ENCODE measurements around the gene EDEM2.
"Not testable (repeated sequence)": the region's sequence is repeated elsewhere in the genome, so short reads cannot be mapped to it uniquely, and the experiment has no call there.

The EDEM2 gene

DNA sequence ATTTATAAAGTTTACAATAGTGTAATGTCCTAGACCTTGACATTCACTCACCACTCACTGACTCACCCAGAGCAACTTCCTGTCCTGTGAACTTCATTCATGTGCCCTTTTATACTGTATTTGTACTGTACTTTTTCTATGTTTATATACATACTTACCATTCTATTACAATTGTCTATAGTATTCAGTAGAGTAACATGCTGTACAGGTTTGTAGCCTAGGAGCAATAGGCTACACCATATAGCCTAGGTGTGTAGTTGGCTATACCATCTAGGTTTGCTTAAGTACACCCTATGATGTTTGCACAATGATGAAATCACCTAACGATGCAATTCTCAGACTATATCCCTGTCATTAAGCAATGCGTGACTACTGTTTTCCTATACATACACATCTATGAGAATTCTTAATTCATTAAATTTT is 17.5 kb downstream of the EDEM2 start:
- DNase-seq (ENCODE audit: low spot score), result no peak

DNA sequence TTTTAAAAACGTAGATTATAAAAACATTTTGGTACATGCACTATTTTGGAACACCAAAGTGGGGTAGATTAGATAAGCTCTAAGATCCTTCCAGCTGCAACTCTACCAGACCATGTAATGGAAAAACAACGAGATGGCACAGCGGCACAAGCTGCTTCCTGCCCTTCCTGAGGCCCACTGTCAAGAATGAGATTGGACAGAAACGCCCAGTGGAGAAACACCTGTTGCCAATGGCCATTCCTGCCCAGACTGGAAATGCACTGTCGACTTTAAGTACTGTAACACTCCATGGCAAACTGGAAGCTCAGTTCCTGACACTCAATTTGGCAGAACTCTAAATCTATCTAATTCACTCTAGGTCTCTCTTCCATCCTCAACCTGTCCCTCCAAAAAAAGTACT is 21.4 kb downstream of the EDEM2 start:
- no peak for DNase-seq (ENCODE audit: low spot score)

DNA sequence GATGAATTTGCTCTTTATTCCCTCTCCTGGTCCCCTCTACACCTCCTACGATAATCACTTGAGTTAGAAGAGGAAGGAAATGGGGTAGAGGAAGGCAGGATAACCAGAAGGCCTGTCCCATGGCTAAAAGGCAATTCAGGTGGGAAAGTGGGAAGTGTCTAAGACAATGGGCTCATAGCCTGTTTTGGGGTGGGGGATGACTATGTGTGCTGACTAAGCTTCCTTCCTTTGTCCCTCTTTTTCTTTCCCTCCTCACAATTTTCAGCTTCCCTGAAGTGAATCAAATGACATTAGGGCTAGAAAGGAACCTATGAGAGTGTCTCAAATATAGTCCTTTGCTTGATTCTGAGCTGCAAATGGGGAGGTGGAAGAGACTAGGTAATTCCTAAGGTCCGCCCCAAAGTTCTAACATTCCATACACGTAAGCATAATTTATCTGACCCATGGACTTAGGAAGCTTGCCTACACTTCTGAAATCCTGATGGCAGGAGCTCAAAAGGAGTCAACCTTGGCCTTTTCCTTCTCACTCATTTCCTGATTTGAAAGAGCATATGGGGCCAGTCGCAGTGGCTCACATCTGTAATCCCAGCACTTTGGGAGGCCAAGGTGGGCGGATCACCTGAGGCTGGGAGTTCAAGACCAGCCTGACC is 24.3 kb downstream of the EDEM2 start:
- DNase-seq (ENCODE audit: low spot score), result no peak

- no peak for DNase-seq (ENCODE audit: low spot score)
Measured at GRCh38 chr20:35121186-35121585, 25.9 kb downstream of the EDEM2 start.

DNA sequence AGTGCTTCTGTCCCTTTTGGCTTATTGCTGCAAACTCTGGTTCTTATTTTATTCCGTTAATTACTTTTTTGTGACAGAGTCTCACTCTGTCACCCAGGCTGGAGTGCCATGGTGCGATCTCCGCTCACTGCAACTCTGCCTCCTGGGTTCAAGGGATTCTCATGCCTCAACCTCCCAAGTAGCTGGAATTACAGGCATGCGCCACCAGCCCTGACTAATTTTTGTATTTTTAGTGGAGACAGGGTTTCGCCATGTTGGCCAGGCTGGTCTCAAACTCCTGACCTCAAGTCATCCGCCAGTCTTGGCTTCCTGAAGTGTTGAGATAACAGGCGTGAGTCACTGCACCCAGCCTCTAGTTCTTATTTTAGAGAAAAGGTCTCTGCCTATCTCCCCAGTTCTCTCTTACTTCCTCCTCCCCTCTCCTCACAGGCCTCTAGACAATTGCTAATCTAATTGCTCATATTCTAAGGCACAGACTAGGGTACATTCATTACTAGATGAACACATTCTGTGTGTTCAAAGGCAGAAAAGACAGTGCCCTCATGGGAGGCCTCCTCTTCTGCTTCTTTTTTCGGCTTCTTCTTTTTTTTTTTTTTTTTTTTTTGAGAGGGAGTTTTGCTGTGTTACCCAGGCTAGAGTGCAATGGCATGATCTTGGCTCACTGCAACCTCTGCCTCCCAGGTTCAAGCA is 27.0 kb downstream of the EDEM2 start:
- DNase-seq (ENCODE audit: low spot score), result no peak

DNA sequence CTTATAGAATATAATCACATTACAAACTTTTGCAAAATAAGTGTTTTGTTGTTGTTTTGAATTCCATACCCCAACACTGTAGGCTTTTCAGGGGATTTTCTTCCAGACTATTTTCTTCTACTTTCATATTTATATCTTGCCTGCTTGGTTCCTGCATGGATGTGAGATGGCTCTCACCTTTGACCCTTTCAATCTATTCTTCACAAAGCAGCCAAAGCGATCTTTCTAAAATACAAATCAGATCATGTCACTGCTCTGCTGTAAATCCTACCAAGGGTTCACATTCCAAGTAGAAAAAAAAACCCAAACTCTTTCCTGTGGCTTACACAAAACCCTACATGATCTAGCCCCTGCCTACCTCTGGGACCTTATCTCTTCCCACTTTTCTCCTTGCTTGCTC is 29.5 kb downstream of the EDEM2 start:
- no peak for DNase-seq (ENCODE audit: low spot score)

- no peak for DNase-seq (ENCODE audit: low spot score)
Measured at GRCh38 chr20:35117196-35117595, 29.9 kb downstream of the EDEM2 start.

DNA sequence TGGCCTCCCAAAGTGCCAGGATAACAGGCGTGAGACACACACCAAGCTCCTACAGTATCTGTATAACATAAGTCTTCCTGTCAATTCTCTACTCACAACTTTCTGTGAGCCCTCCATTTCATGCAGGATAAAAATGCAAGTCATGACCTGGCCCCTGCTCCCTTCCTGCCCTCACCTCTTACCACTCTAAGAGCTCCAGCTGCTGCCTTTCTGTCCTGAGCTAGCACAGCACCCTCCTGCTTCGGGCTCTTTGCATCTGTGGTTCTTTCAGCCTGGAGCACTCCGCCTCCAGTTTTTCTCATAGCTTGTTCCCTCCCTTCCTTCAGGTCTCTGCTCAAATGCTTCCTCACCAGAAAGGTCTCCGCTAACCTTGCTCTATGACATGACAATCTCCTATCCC is 30.9 kb downstream of the EDEM2 start:
- no peak for DNase-seq (ENCODE audit: low spot score)

DNA sequence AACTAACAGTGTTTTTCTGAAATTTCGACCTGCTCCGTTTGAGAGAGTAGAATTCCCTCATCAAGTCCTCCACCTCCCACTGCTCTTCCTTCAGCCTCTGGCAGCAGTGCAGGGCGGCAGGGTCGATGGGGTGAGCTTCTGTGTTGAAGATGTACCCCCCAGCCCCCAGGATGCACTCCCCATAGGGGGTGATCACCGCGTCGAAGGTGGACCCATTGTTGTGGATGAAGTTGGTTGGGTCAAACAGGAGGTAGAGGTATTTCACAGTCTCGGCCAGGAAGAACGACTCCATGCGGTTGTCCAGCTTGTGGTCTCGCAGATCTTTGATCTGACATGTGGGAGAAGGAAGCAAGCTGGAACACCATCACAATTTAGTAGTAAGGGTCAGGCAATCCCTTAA is 31.5 kb downstream of the EDEM2 start:
- no peak for DNase-seq (ENCODE audit: low spot score)

- DNase-seq (ENCODE audit: low spot score), result not testable (repeated sequence)
Measured at GRCh38 chr20:35112276-35112675, 34.9 kb downstream of the EDEM2 start.

DNA sequence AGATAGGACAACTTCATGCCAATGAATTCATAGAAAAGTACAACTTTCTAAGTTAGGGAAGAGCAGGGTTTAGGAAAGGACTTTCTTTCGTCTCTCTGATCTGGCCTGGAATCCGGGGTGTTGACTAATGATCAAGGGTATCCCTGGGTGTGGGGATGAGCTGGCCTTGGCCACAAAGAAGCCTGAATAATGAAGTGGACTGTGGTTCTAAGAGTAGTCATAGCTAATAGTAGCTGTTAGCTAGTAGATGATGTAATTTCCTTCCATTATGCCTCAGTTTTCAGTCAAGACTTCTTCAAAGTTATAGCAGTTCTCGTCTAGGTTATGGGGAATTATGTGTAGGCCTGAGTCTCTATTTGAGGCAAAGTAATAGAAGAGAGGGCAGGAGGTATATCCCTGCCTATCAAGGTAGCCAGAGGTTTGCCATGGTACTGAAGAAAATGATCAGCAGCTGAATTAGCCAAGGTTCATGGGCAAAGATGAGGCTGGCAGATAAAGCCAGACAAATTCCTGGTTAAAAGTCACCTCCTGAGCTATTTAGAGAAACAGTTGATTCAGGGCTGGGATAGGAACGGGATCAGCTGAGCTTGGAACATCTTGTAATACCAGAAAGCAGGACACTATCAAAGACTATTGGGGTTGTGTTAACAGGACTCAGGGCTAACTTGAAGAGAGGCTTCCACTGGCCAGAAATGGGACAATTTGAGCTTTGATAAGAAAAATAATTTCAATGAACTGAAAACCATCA is 35.8 kb downstream of the EDEM2 start:
- DNase-seq (ENCODE audit: low spot score), result peak; percentile 11

GRCh38 chr20:35108921-35109320 is 38.2 kb downstream of the EDEM2 start:
- DNase-seq (ENCODE audit: low spot score), result no peak

DNA sequence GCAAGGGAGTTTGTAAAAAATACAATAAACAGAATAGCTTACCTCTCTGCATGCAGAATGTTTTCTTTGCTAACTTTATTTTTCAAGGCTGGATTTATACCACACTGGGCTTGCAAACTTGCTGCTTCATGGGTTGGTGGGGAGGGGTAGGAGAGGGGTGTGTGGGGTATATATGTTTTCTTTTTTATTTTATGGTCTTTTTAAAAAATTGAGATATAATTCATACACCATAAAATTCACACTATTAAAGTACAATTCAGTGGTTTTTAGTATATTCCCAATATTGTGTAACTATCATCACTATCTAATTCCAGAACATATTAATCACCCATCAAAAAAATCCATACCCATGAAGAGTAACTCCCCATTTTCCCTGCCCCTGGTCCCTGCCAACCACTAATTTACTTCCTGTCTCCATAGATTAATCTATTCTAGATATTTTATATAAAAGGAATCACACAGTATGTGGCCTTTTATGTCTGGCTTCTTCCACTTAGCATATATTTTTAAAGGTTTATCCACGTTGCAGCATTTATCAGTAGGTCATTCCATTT is 40.2 kb downstream of the EDEM2 start:
- DNase-seq (ENCODE audit: low spot score), result no peak

DNA sequence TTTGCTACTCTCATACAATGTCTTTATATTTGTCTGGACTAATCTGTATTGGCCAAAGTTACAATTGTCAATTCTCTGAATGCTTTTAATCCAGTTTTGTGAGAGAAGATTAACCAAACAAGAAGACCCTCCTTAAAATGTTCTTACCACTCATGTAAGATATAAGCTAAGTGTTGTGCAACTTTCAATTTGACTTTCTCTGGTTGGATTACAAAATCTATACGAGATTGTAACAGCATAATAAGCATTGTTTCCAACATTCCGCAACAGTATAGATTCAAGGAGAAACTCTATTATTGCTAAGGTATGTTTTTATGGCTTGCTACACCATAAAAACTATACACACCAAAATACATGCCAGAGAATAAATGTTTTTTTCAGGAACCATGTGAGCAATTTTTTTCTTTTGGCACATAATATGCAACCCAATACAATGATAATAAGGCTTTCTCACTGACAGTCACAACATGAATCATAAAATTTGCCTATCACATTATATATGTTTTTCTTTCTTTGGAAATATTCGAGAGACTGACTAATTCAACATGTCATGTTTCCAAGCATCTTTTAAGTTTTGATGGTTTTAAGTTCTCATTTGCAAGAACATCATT is 42.3 kb downstream of the EDEM2 start:
- DNase-seq (ENCODE audit: low spot score), result no peak

DNA sequence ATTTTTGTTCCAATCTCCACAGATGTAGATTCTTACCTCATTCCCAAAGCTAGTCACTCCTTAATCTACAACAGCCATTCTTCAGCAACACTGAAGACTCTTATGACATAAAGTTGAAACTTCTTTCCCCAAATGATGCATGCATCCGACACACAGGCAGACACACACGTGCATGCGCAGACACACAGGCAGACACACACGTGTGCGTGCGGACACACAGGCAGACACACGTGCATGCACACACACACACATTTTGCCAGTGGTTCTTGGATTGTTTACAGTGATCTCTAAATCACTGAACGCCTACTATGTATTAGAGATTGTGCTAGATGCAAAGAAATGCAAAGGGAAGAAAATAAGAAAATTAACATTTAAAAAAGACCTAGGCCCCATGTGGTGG is 45.5 kb downstream of the EDEM2 start:
- DNase-seq (ENCODE audit: low spot score), result no peak

DNA sequence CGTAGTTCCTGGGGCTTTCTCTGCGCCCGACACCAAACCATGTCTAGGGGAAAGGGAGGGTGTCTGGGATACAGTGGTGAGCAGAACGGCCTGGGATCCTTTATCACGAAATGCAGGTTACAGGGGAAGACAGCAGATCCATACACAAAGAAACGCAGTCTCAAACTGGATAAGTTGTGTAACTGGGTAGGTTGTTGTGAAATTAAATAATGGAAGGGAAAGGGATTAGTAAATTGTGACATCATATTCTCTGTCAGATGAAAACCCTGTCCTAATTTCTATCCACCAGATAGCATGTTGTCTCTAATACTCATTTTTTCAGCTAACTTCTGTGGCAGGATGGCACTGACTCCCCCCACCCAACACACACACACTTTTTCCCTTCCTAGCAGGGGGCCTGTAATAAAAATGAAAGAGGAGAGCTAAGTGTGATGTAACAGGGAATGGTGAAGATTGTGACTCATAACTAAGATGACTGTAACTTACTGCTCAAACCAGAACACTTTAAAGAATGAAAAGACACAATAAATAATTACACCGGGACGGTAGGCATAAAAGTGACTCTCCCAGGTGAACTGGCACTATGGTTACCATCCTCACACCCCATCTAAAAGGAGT is 53.8 kb downstream of the EDEM2 start:
- DNase-seq (ENCODE audit: low spot score), result peak; percentile 61

DNA sequence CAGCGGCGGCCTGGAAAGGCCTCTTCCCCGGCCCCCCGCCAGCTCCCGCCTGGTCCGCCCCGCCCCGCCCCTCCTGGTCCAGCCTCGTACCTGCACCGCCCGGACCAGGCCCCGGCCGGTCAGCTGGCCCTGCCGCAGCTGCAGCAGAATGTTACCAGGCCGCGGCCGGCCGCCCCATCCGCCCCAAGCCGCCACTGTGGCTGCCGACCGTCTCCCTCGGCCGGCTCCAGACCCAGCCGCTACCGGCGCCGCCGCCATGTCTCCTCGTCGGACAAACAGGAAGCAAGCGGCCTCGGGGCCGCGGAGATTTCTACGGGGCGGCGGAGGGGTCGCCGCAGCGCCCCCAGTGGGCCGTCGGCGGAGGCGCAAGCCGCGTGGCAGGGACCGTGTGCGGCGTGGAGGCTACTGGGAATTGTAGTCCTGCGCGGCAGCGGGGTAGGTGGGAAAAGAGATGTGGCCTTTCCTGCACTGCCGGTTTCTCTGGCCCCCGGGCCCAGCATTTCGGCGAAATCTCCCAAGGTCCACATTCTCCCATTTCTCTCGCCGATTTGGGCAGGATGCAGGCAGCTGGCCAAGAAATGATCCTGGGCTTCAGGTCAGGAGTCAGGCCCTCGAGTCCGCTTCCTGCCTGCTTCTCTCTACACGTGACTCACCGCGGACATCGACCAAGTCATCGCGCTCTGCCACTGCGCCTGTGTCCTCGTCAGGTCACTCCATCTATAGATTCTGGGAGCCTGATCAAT is 54.4 kb downstream of the EDEM2 start, which contains the start of gene TRPC4AP:
TRPC4AP (minus strand) TSS at position 284 of the 743 bp plus-strand sequence; CDS start at position 258, 26 bp downstream.
- peak; percentile 91 for DNase-seq (ENCODE audit: low spot score)

DNA sequence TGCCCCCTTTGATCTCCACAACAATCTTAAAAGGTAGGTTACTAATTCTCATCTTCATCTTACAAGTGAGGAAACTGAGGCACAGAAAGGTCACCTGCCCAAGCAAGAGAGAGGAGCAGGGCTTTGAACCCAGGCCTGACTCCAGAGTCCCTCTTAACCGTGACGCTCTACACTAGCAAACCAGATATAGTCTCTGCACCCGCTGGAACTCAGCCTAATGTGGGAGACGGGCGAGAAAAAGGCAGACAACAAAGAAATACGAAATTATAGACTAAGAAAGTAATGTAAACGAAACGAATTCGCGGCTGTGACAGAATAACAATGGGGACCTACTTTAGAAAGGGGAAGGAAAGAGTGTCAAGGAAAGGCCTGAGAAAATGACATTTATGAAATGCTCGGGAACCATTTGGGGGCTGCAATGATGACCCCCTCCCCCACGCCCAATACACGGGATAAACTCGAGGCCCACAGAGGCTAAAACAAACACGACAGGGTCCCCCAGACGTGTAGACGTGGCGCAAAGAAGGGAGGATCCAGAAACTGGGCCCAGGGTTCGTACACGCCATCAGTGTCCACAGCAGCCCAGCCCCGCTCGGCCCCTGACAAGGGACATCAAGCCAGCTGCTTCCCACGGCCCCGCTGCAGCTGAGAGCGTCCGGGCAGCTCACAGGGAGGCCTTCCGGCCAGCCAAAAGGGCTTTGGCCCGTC is 55.2 kb downstream of the EDEM2 start:
- DNase-seq (ENCODE audit: low spot score), result no peak

DNA sequence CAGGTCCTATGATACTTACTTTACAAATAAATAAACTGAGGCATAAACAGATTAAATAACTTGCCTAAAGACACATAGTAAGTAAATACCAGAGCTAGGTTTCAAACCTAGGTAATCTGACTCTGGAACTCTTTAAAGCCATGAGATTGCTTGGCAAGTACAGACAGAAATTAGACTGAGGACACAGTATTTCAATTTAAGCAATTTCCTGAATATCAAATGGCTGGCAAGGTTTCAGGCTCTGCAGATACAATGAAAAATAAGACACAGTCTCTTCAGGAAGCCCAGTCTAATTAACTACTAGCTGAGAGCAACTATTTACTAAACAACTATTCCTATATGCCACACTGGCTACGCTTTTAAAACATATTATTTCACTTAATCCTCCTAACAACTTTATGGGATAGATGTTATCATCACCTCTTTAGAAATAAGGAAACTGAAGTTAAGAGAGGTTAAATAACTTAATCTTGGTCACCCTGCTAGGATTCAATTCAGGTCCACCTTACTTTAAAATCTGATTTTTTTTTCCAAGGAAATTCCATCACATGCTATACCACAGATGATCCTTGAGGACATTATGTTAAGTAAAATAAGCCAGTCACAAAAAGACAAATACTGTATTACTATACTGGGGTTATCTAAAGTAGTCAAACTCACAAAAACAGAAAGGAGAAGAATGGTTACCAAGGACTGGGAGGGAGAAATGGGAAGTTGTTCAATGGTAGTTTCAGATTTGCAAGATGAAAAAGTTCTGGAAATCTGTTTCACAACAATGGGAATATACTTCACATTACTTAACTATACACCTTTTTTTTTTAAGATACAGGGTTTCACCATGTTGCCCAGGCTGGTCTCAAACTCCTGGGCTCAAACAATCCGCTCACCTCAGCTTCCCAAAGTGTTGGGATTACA is 58.6 kb downstream of the EDEM2 start:
- no peak for DNase-seq (ENCODE audit: low spot score)

All from LoVo (cell line).